K562 (cell line): ENCODE measurements around the gene ATF5. TPM values are rescaled to one million over a fixed set of nuclear protein-coding genes. Genes with fewer than 3 reads are reported as not detected.
A peak's percentile ranks its signal among the peaks of the same experiment; 100 is the strongest.

Source experiments
- CHD2 ChIP-seq: IDR thresholded peaks from 2 replicates; pipeline ENCODE4 v1.6.1; 2011; ENCODE audit warnings: low read depth, low read length
- DACH1 ChIP-seq: fragments of 450-650 bp; IDR thresholded peaks from 2 replicates; pipeline ENCODE4 v1.6.1; 2018; ENCODE audit not compliant: partially characterized antibody
- FOSL1 ChIP-seq: fragments of 200-800 bp; sonication (Bioruptor generic); conservative IDR thresholded peaks from 2 replicates; pipeline ENCODE4 v1.6.1; 2016; ENCODE audit warnings: missing genetic modification characterization, missing compliant biosample characterization
- HDAC1 ChIP-seq, 2 experiments: fragments of 450-650 bp; IDR thresholded peaks; 2 replicates each; pipeline ENCODE4 v1.6.1; 2016 to 2017; ENCODE audit warnings: inconsistent platforms in 1 of 2, mild to moderate bottlenecking in 1 of 2, moderate library complexity in 1 of 2
- HDAC8 ChIP-seq: fragments of 450-650 bp; IDR thresholded peaks from 2 replicates; pipeline ENCODE4 v1.6.1; 2016; ENCODE audit warnings: mild to moderate bottlenecking, missing genetic modification characterization, moderate library complexity, missing compliant biosample characterization
- MLLT1 ChIP-seq, 2 experiments: fragments of 450-650 bp; IDR thresholded peaks; 2 replicates each; pipeline ENCODE4 v1.6.1; 2016
- MTA1 ChIP-seq: fragments of 450-650 bp; IDR thresholded peaks from 2 replicates; pipeline ENCODE4 v1.6.1; 2017; ENCODE audit warnings: borderline replicate concordance
- MYC ChIP-seq, 2 experiments: fragments of 250-450 bp in 1 of 2; sonication (Bioruptor Pico) in 1 of 2; IDR thresholded peaks; 2 replicates each; pipeline versions ENCODE4 v1.5.1 to v1.6.1; 2012 to 2021; ENCODE audit warnings: low read depth in 2 of 2, borderline replicate concordance in 1 of 2, improper control_type of control experiment in 1 of 2, low read length in 1 of 2, mild to moderate bottlenecking in 1 of 2, moderate library complexity in 1 of 2
- NR1H2 ChIP-seq: sonication (generic); formaldehyde crosslinking; IDR thresholded peaks from 2 replicates; pipeline ENCODE4 v1.4.0; 2020; ENCODE audit warnings: mild to moderate bottlenecking, missing genetic modification reagents
- NR2F6 ChIP-seq: fragments of 450-650 bp; formaldehyde crosslinking; IDR thresholded peaks from 2 replicates; pipeline ENCODE4 v1.4.0; 2020; ENCODE audit warnings: mild to moderate bottlenecking
- PML ChIP-seq: IDR thresholded peaks from 2 replicates; pipeline ENCODE4 v1.6.1; 2012; ENCODE audit warnings: low read length, inconsistent platforms
- POLR2AphosphoS2 ChIP-seq: IDR thresholded peaks from 2 replicates; pipeline ENCODE4 v1.6.1; 2012; ENCODE audit warnings: low read length, improper control_type of control experiment
- RAD21 ChIP-seq, 2 experiments: fragments of 250-450 bp in 1 of 2; fragments of 450-650 bp in 1 of 2; sonication (Bioruptor Pico) in 1 of 2; formaldehyde crosslinking in 1 of 2; IDR thresholded peaks in 1 of 2; conservative IDR thresholded peaks in 1 of 2; 2 replicates each; pipeline versions ENCODE4 v1.4.0 to v1.8.0; 2020 to 2022; ENCODE audit warnings: mild to moderate bottlenecking in 2 of 2, moderate library complexity in 1 of 2
- SMARCB1 ChIP-seq: IDR thresholded peaks from 2 replicates; pipeline ENCODE4 v1.6.1; 2011; ENCODE audit warnings: improper control_type of control experiment, low read depth; ENCODE audit not compliant: insufficient read length
- SPI1 ChIP-seq: IDR thresholded peaks from 2 replicates; pipeline ENCODE4 v1.6.1; 2011; ENCODE audit warnings: low read depth, low read length, control low read depth, borderline replicate concordance
- SREBF1 ChIP-seq: fragments of 150-350 bp; IDR thresholded peaks from 2 replicates; pipeline ENCODE4 v1.6.1; 2014; ENCODE audit warnings: antibody characterized with exemption, low read depth, low read length, borderline replicate concordance
- TAF9B ChIP-seq: fragments of 450-650 bp; IDR thresholded peaks from 2 replicates; pipeline ENCODE4 v1.6.1; 2018; ENCODE audit warnings: mild to moderate bottlenecking; ENCODE audit not compliant: partially characterized antibody
- TFAP4 ChIP-seq: sonication (generic); formaldehyde crosslinking; IDR thresholded peaks from 2 replicates; pipeline ENCODE4 v1.8.0; 2022; ENCODE audit warnings: missing genetic modification reagents, mild to moderate bottlenecking, moderate library complexity, borderline replicate concordance
- ZBTB49 ChIP-seq: sonication (generic); formaldehyde crosslinking; IDR thresholded peaks from 2 replicates; pipeline ENCODE4 v1.8.0; 2022; ENCODE audit warnings: missing genetic modification reagents, mild to moderate bottlenecking, borderline replicate concordance
- ZNF134 ChIP-seq: fragments of 250-450 bp; sonication (Bioruptor Pico); conservative IDR thresholded peaks from 2 replicates; pipeline ENCODE4 v1.4.0; 2020
- ZNF165 ChIP-seq: fragments of 250-450 bp; sonication (Bioruptor Pico); IDR thresholded peaks from 2 replicates; pipeline ENCODE4 v1.4.0; 2020; ENCODE audit warnings: borderline replicate concordance
- ZNF449 ChIP-seq: fragments of 250-450 bp; sonication (Bioruptor Pico); IDR thresholded peaks from 2 replicates; pipeline ENCODE4 v1.8.0; 2022; ENCODE audit warnings: moderate library complexity, mild to moderate bottlenecking, inconsistent platforms
- polyA plus RNA-seq, 8 experiments: library from polyadenylated mRNA; depleted of rRNA in 4 of 8; stranded (reverse) in 5 of 8; unstranded in 3 of 8; fragments of >200 nt; fragmentation: Nextera tagmentation in 2 of 8; fragmentation: Illumina TruSeq in 1 of 8; extraction: Ambion mirVana in 2 of 8; extraction: Trizol in 1 of 8; gene quantifications; 2 replicates each; pipeline versions ENCODE4 v1.2.1 to v1.2.3, GENCODE V29; 2011 to 2014; ENCODE audit warnings: inconsistent platforms in 1 of 8, missing spikeins in 1 of 8
- total RNA-seq, 7 experiments: library from RNA; depleted of rRNA in 6 of 7; stranded (reverse); fragments of >200 nt in 6 of 7; fragmentation: Illumina TruSeq in 2 of 7; extraction: Trizol in 2 of 7; gene quantifications; 2 replicates each; pipeline versions ENCODE4 v1.2.1 to v1.2.3, GENCODE V29; 2011 to 2021; ENCODE audit warnings: low replicate concordance in 1 of 7

ATF5 gene
- total and polyA plus RNA-seq, 9 of the 15 experiments (the other 6 are each of a cell fraction or from before 2014, with no cell fraction given): 3.0 to 57.6 (median 11.1) TPM

GRCh38 chr19:49889687-49890348 is 39.2 kb upstream of the ATF5 start (continued):
- TF ChIP-seq ZBTB49 (CRISPR knock-in tag) (peak; percentile 97), RAD21 (CRISPR knock-in tag; conservative IDR thresholded peaks at IDR 0.05 in 1 of 2, IDR thresholded peaks at IDR 0.05 in 1 of 2) (peak; percentile 32 to 70; a peak in 3 of 4 replicates), POLR2AphosphoS2 (no peak), TFAP4 (peak; percentile 97), HDAC1 (IDR thresholded peaks at IDR 0.05) (peak in 1 of 2 experiments; percentile 97; a peak in 2 of 4 replicates), HDAC8 (tag) (peak; percentile 79), NR2F6 (CRISPR knock-in tag) (no peak), ZNF449 (CRISPR knock-in tag) (no peak), FOSL1 (peak; percentile 67; the same call in 1 of the 2 replicates), SPI1 (no peak), PML (no peak), MTA1 (no peak), SREBF1 (no peak), MLLT1 (IDR thresholded peaks at IDR 0.05) (peak in 1 of 2 experiments; percentile 60; a peak in 2 of 4 replicates), ZNF165 (CRISPR knock-in tag) (no peak), DACH1 (no peak), TAF9B (no peak), ZNF134 (CRISPR knock-in tag) (no peak), MYC (IDR thresholded peaks at IDR 0.05; ENCODE audit: low read depth, low read length) (peak; percentile 100), MYC (CRISPR knock-in tag; IDR thresholded peaks at IDR 0.05; ENCODE audit: borderline replicate concordance, low read depth) (peak; percentile 98), SMARCB1 (no peak), CHD2 (peak; percentile 44; the same call in 1 of the 2 replicates), NR1H2 (0 out of 2 replicates have a peak, but pooled peaks have one; percentile 54)
